K562 (cell line): Measurements from ENCODE around the gene COL16A1. TPM values are rescaled to one million over a fixed set of nuclear protein-coding genes. Genes with fewer than 3 reads are reported as not detected.
A peak's percentile ranks its signal among the peaks of the same experiment; 100 is the strongest.

Experiments used
- CC2D1A ChIP-seq: fragments of 450-650 bp; IDR thresholded peaks from 2 replicates; pipeline ENCODE4 v1.6.1; 2017; ENCODE audit warnings: mild to moderate bottlenecking
- ELK3 ChIP-seq: fragments of 450-650 bp; formaldehyde crosslinking; IDR thresholded peaks from 2 replicates; pipeline ENCODE4 v1.4.0; 2020; ENCODE audit warnings: mild to moderate bottlenecking
- FOXA3 ChIP-seq, 2 experiments: fragments of 450-650 bp in 1 of 2; sonication (generic) in 1 of 2; formaldehyde crosslinking; IDR thresholded peaks in 1 of 2; conservative IDR thresholded peaks in 1 of 2; 2 replicates each; pipeline versions ENCODE4 v1.4.0 to v1.8.0; 2020 to 2022; ENCODE audit warnings: mild to moderate bottlenecking in 2 of 2, missing genetic modification reagents in 1 of 2
- GTF2A2 ChIP-seq: IDR thresholded peaks from 2 replicates; pipeline ENCODE4 v1.6.1; 2016; ENCODE audit warnings: mild to moderate bottlenecking, missing genetic modification characterization, missing compliant biosample characterization
- NFXL1 ChIP-seq: fragments of 450-650 bp; formaldehyde crosslinking; IDR thresholded peaks from 2 replicates; pipeline ENCODE4 v1.4.0; 2021; ENCODE audit warnings: mild to moderate bottlenecking
- RAD21 ChIP-seq, 2 experiments: fragments of 250-450 bp in 1 of 2; fragments of 450-650 bp in 1 of 2; sonication (Bioruptor Pico) in 1 of 2; formaldehyde crosslinking in 1 of 2; IDR thresholded peaks in 1 of 2; conservative IDR thresholded peaks in 1 of 2; 2 replicates each; pipeline versions ENCODE4 v1.4.0 to v1.8.0; 2020 to 2022; ENCODE audit warnings: mild to moderate bottlenecking in 2 of 2, moderate library complexity in 1 of 2
- TAF1 ChIP-seq: IDR thresholded peaks from 2 replicates; pipeline ENCODE4 v1.6.1; 2011; ENCODE audit warnings: mild to moderate bottlenecking, low read length, moderate library complexity; ENCODE audit not compliant: insufficient read depth, control insufficient read depth, severe bottlenecking; ENCODE audit errors: extremely low read depth
- ZNF175 ChIP-seq: fragments of 200-800 bp; sonication (Bioruptor generic); IDR thresholded peaks from 2 replicates; pipeline ENCODE4 v1.6.1; 2016; ENCODE audit warnings: low read depth, mild to moderate bottlenecking, missing genetic modification characterization, missing compliant biosample characterization
- polyA plus RNA-seq, 8 experiments: library from polyadenylated mRNA; depleted of rRNA in 4 of 8; stranded (reverse) in 5 of 8; unstranded in 3 of 8; fragments of >200 nt; fragmentation: Nextera tagmentation in 2 of 8; fragmentation: Illumina TruSeq in 1 of 8; extraction: Ambion mirVana in 2 of 8; extraction: Trizol in 1 of 8; gene quantifications; 2 replicates each; pipeline versions ENCODE4 v1.2.1 to v1.2.3, GENCODE V29; 2011 to 2014; ENCODE audit warnings: inconsistent platforms in 1 of 8, missing spikeins in 1 of 8
- total RNA-seq, 7 experiments: library from RNA; depleted of rRNA in 6 of 7; stranded (reverse); fragments of >200 nt in 6 of 7; fragmentation: Illumina TruSeq in 2 of 7; extraction: Trizol in 2 of 7; gene quantifications; 2 replicates each; pipeline versions ENCODE4 v1.2.1 to v1.2.3, GENCODE V29; 2011 to 2021; ENCODE audit warnings: low replicate concordance in 1 of 7
- TF ChIP-seq, protein P1 (sequence below), 3 experiments: IDR thresholded peaks in 2 of 3; conservative IDR thresholded peaks in 1 of 3; 2 replicates each; pipeline ENCODE4 v1.5.1; 2011 to 2012; ENCODE audit warnings: low read length in 3 of 3, mild to moderate bottlenecking in 3 of 3, control low read depth in 2 of 3, improper control_type of control experiment in 1 of 3, inconsistent platforms in 1 of 3, low read depth in 1 of 3, mixed read lengths in 1 of 3, moderate library complexity in 1 of 3; ENCODE audit not compliant: insufficient read depth in 2 of 3
- TF ChIP-seq, protein P2 (sequence below), 3 experiments: fragments of 200-800 bp in 1 of 3; fragments of 250-450 bp in 1 of 3; fragments of 450-650 bp in 1 of 3; sonication (Bioruptor Pico) in 1 of 3; sonication (Bioruptor generic) in 1 of 3; formaldehyde crosslinking in 1 of 3; IDR thresholded peaks; 2 replicates each; pipeline versions ENCODE4 v1.6.1 to v1.8.0; 2016 to 2022; ENCODE audit warnings: mild to moderate bottlenecking in 2 of 3, missing genetic modification characterization in 2 of 3, missing compliant biosample characterization in 1 of 3, moderate library complexity in 1 of 3

The COL16A1 gene
- total and polyA plus RNA-seq, 9 of the 15 experiments (the other 6 are each of a cell fraction or from before 2014, with no cell fraction given): 0.11 to 0.60 (median 0.11) TPM; not detected in 6

- TF ChIP-seq ELK3 (CRISPR knock-in tag) (no peak), TAF1 (no peak), CC2D1A (no peak), NFXL1 (no peak), RAD21 (CRISPR knock-in tag; conservative IDR thresholded peaks at IDR 0.05 in 1 of 2, IDR thresholded peaks at IDR 0.05 in 1 of 2) (peak in 1 of 2 experiments; percentile 19; a peak in 1 of 4 replicates), FOXA3 (CRISPR knock-in tag; conservative IDR thresholded peaks at IDR 0.05 in 1 of 2, IDR thresholded peaks at IDR 0.05 in 1 of 2) (no peak), GTF2A2 (no peak), ZNF175 (no peak)
- TF ChIP-seq, protein P1, sequence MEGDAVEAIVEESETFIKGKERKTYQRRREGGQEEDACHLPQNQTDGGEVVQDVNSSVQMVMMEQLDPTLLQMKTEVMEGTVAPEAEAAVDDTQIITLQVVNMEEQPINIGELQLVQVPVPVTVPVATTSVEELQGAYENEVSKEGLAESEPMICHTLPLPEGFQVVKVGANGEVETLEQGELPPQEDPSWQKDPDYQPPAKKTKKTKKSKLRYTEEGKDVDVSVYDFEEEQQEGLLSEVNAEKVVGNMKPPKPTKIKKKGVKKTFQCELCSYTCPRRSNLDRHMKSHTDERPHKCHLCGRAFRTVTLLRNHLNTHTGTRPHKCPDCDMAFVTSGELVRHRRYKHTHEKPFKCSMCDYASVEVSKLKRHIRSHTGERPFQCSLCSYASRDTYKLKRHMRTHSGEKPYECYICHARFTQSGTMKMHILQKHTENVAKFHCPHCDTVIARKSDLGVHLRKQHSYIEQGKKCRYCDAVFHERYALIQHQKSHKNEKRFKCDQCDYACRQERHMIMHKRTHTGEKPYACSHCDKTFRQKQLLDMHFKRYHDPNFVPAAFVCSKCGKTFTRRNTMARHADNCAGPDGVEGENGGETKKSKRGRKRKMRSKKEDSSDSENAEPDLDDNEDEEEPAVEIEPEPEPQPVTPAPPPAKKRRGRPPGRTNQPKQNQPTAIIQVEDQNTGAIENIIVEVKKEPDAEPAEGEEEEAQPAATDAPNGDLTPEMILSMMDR (IDR thresholded peaks at IDR 0.05 in 2 of 3, conservative IDR thresholded peaks at IDR 0.05 in 1 of 3; ENCODE audit: insufficient read depth in 2 of 3, low read depth in 1 of 3, low read length in 3 of 3): peak in 2 of 3 experiments; percentile 6 to 7; a peak in 1 of 6 replicates
- TF ChIP-seq, protein P2, sequence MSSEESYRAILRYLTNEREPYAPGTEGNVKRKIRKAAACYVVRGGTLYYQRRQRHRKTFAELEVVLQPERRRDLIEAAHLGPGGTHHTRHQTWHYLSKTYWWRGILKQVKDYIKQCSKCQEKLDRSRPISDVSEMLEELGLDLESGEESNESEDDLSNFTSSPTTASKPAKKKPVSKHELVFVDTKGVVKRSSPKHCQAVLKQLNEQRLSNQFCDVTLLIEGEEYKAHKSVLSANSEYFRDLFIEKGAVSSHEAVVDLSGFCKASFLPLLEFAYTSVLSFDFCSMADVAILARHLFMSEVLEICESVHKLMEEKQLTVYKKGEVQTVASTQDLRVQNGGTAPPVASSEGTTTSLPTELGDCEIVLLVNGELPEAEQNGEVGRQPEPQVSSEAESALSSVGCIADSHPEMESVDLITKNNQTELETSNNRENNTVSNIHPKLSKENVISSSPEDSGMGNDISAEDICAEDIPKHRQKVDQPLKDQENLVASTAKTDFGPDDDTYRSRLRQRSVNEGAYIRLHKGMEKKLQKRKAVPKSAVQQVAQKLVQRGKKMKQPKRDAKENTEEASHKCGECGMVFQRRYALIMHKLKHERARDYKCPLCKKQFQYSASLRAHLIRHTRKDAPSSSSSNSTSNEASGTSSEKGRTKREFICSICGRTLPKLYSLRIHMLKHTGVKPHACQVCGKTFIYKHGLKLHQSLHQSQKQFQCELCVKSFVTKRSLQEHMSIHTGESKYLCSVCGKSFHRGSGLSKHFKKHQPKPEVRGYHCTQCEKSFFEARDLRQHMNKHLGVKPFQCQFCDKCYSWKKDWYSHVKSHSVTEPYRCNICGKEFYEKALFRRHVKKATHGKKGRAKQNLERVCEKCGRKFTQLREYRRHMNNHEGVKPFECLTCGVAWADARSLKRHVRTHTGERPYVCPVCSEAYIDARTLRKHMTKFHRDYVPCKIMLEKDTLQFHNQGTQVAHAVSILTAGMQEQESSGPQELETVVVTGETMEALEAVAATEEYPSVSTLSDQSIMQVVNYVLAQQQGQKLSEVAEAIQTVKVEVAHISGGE (CRISPR knock-in tag; IDR thresholded peaks at IDR 0.05): no peak
- TF ChIP-seq, all 486 proteins: peak for 4
These were observed 3.9 kb upstream of the COL16A1 start (continued) for GRCh38 chr1:31707711-31708110.
